Subcutaneous adipose tissue (tissue), 4 donors: Measurements from ENCODE around the gene ARSK. TPM values are rescaled to one million over a fixed set of nuclear protein-coding genes. Genes with fewer than 3 reads are reported as not detected.

Experiments
- total RNA-seq, 4 donors: library from RNA; depleted of rRNA; stranded (reverse); fragments of >200 nt; gene quantifications; one replicate each; pipeline ENCODE4 v1.1.0, GENCODE V29; 2016
- TF ChIP-seq, protein P1 (sequence below): fragments of 450-650 bp; IDR thresholded peaks from one replicate; pipeline ENCODE4 v1.5.1; 2016; ENCODE audit warnings: low read depth, mild to moderate bottlenecking, control low read depth, antibody characterized with exemption, moderate library complexity

The ARSK gene
- total RNA-seq, 4 donors from 2014 or later: 4.9 to 12.9 (median 7.7) TPM

DNA sequence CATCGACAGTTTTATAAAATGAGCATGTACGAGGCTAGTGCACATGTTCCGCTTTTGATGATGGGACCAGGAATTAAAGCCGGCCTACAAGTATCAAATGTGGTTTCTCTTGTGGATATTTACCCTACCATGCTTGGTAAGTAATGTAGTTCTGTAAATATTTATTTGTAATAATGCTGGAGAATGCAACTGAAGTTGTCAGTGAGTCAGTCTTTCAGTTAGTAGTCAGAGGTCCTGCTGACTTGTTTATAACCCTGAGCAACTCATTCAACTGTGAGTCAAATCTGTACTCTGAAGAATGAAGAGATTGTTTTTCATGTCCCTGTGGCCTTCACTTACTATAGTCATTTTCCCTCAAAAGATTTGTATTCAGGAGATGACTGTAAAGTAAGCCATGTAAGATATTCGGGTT, 36.6 kb downstream of the ARSK start:
- TF ChIP-seq, protein P1, sequence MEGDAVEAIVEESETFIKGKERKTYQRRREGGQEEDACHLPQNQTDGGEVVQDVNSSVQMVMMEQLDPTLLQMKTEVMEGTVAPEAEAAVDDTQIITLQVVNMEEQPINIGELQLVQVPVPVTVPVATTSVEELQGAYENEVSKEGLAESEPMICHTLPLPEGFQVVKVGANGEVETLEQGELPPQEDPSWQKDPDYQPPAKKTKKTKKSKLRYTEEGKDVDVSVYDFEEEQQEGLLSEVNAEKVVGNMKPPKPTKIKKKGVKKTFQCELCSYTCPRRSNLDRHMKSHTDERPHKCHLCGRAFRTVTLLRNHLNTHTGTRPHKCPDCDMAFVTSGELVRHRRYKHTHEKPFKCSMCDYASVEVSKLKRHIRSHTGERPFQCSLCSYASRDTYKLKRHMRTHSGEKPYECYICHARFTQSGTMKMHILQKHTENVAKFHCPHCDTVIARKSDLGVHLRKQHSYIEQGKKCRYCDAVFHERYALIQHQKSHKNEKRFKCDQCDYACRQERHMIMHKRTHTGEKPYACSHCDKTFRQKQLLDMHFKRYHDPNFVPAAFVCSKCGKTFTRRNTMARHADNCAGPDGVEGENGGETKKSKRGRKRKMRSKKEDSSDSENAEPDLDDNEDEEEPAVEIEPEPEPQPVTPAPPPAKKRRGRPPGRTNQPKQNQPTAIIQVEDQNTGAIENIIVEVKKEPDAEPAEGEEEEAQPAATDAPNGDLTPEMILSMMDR: no peak

DNA sequence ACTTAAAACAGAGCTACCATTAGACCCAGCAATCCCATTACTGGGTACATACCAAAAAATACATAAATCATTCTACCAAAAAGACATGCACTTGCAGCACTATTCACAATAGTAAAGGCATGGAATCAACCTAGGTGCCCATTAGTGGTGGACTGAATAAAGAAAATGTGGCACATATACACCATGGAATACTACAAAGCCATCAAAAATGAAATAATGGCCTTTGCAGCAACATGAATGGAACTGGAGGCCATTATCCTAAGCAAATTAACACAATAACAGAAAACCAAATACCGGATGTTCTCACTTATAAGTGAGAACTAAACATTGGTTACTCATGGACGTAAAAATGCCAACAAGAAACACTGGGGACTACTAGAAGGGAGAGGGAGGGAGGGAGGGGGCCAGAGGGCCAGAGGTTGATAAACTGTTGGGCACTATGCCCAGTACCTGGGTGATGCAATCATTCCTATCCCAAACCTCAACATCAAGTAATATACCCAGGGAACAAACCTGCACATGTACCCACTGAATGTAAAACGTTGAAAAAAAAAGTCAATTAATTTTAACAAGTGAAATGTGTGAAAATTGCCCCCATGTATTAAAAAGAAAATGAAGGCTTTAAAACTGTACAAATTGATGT, 40.5 kb downstream of the ARSK start:
- TF ChIP-seq, protein P1: no peak

DNA sequence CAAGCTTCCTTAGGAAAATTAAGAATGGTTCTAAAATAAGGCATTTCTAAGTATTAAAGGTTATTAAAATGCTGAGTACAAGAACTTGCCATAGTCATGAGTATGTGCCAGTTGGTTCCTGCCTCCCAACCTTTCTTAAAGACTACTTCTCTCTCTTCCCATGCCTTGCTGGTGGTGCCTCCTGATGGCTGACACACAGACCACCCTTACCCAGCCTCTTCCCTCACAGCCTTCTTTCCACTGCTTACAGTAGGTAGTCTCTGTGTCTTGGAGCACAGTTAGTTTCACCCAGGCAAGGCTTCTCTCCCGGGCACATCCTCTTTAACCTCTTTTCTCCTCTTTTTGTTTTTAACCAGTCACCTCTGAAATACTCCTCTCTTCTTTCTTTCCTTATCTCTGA, 44.4 kb downstream of the ARSK start:
- TF ChIP-seq, protein P1: no peak

DNA sequence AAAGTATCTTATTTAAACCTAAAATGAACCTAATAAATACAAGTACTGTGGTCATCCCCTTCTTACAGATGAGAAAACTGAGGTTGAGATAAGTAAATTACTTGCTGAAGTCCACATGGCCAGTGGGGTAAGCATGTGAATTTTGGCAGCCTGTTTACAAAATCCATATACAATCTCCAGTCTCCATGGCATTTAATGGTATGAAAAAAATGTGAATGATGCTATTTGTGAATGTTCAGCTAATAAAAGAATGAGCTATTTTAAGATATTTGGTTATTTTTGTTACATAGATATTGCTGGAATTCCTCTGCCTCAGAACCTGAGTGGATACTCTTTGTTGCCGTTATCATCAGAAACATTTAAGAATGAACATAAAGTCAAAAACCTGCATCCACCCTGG, 45.7 kb downstream of the ARSK start:
- TF ChIP-seq, protein P1: no peak

DNA sequence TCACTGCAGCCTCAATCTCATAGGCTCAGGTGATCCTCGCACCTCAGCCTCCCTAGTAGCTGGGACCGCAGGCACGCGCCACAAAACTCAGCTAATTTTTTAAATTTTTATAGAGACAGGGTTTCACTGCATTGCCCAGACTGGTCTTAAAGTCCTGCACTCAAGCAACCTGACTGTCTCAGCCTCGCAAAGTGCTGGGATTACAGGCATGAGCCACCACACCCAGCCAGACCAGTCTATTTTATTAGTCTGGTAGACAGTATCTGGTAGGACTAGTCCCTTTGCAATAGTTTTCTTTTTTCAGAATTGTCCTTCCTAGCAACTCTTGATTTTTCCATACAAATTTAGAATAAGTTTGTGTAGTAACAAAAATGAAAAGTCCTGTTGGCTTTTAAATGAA, 50.9 kb downstream of the ARSK start:
- TF ChIP-seq, protein P1: no peak

DNA sequence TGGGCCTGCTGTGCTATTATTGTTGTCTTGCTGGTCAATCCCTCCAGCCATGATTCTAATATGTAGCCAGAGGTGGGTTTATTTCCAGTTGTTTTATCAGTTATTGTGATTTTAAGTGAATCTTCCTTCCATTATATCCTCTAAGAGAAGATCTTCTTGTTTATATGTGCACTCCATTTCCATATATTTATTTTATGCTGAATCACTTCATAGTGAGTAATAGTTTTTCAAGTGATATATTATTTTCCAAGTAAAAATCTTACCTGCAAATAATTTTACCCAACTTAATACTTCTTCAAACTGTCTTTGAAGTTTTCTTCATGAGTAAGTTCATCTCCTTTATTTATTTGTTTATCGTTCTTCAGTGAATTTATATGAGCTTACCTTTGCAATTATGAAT, 51.5 kb downstream of the ARSK start:
- TF ChIP-seq, protein P1: no peak

DNA sequence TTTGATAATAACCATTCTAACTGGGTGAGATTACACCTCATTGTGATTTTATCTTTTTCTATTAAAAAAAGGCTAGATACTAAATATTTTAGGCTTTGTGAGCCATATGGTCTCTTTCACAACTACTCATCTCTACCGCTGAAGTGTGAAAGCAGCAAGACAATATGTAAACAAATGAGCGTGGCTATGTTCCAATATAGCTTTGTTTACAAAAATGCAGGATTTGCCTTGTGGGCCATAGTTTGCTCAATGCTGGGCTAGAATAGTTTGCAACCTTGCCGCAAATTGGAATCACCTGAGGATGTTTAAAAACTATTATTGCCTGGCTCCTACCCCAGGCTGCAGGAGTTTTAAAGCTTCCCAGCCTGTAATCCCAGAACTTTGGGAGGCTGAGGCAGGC, 54.8 kb downstream of the ARSK start:
- TF ChIP-seq, protein P1: no peak
